Breast epithelium (tissue), 3 donors: Measurements from ENCODE around the gene HOTAIR.

Experiments
- CTCF ChIP-seq, 3 donors: fragments of 450-650 bp; IDR thresholded peaks; one replicate each; pipeline ENCODE4 v1.5.1; 2016 to 2017; ENCODE audit warnings: antibody characterized with exemption in 3 of 3, mild to moderate bottlenecking in 3 of 3, moderate library complexity in 3 of 3
- POLR2A ChIP-seq: fragments of 450-650 bp; IDR thresholded peaks from one replicate; pipeline ENCODE4 v1.6.1; 2016; ENCODE audit warnings: antibody characterized with exemption, mild to moderate bottlenecking, moderate library complexity
- POLR2AphosphoS5 ChIP-seq, 3 donors: sonication (generic); formaldehyde crosslinking; IDR thresholded peaks; one replicate each; pipeline ENCODE4 v1.6.1; 2017; ENCODE audit warnings: antibody characterized with exemption in 3 of 3

- no peak for TF ChIP-seq CTCF (IDR thresholded peaks at IDR 0.05)
- no peak for TF ChIP-seq POLR2A
- no peak for TF ChIP-seq POLR2AphosphoS5 (IDR thresholded peaks at IDR 0.05)
Observed at GRCh38 chr12:53941187-53941586, 33.6 kb downstream of the HOTAIR start.
